ENCODE results near the gene ZIM2. TPM values are rescaled to one million over a fixed set of nuclear protein-coding genes. Genes with fewer than 3 reads are reported as not detected.

ZIM2 gene
- total RNA-seq, 1 experiment from 2014 or later, result not detected

DNA sequence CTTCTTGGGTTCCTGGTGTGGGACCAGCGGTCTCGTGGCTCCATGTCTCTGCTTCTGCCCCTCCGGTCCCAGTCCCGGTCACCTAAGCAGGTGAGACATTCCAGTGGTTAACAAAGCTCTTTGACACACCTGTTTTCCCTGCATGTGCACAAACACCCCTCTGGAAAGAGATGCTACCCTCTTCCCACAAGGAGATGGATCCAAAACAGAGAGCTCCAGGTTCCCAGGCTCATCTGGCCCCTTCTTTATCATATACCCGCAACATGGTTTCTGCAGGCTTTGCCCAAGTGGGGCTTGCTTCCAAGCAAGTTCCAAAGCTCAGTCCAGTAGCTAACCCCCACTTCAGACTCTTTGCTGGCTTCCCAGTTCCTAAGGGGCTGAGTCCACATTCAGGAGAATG lies 17.8 kb downstream of the ZIM2 start:
- in situ Hi-C loops (cut with HindIII; ENCODE audit: low pct_unique_long_range_greater_than_20kb, low sequenced_read_pairs), result no loop called here
- DNase-seq (ENCODE audit: low read depth, low spot score), result no peak

DNA sequence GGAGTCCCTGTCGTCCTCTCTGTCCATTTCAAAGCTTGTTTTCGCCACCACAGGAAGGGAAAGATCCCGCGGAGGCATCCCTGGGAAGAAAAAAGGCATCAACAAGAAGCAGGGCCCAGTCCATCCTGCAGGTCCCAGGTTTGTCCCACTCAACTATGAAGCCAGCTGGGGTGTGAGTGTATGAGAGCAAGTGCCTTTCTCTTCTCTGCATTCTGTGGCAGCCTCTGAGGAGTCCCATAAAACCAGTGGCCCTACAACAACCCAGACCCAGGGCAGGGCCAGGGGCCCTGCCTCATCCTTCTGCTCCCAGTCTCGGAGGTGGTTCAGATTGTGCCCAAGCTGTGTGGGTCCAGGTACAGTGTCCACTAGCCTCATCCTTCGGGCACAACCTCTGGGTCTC lies 18.9 kb downstream of the ZIM2 start:
- DNase-seq (ENCODE audit: low read depth, low spot score), result no peak
- in situ Hi-C loops (cut with HindIII; ENCODE audit: low pct_unique_long_range_greater_than_20kb, low sequenced_read_pairs), result no loop called here

DNA sequence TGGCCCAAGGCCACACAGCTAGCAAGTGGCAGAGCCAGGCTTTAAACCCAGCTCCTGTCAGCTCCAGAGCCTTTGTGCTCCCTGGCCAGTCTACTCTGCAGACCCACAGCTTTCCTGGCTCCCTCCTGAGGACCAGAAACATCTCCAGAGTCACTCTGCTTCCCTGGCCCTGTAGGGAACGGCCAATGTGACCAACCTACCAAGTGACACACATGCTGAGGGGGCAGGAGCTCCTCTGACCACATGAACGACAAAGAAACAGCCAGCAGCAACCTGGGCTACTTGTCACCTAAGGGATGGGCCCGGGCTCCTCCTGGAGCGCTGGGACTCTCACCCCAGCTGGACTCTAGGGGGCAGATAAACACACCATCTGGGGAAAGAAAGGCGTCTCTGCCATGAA lies 19.3 kb downstream of the ZIM2 start:
- DNase-seq (ENCODE audit: low read depth, low spot score), result no peak
- in situ Hi-C loops (cut with HindIII; ENCODE audit: low pct_unique_long_range_greater_than_20kb, low sequenced_read_pairs), result no loop called here

DNA sequence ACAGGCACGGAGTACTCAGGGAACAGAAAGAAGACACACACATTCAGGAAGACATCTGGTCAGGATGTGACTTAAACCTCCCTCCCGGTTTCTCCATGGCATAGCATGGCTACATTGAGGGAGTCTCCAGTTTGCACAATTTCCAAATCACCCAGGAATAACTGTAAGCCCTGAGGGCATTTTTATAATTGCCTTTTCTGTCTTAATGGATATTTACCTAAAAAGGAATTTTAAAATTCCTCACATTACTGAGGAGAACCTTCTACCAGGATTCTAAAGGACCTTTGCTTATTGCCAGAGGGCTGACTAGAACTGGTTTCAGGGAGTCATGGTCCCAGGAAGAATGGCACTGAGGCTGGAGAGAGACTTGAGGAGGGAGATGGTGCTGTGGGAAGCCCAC lies 21.4 kb downstream of the ZIM2 start:
- in situ Hi-C loops (cut with HindIII; ENCODE audit: low pct_unique_long_range_greater_than_20kb, low sequenced_read_pairs), result no loop called here
- DNase-seq (ENCODE audit: low read depth, low spot score), result no peak

DNA sequence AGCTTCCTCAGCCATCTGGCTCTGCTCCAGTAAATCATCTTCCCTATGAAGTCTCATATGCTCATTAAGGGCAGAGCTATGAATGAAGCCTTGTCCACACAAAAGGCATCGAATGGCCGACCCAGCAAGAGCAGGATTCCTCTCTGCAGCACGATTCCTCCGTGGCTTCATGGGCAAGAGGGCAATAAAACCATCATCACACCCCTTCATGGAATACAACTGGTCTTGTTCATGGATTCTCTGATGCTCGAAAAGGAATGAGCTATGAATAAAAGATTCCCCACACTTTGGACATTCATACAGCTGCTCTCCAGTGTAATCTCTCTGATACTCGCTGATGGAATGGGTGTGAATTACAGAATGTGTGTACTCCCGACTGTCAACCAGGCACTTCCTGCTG lies 25.9 kb downstream of the ZIM2 start:
- in situ Hi-C loops (cut with HindIII; ENCODE audit: low pct_unique_long_range_greater_than_20kb, low sequenced_read_pairs), result no loop called here
- no peak for DNase-seq (ENCODE audit: low read depth, low spot score)

DNA sequence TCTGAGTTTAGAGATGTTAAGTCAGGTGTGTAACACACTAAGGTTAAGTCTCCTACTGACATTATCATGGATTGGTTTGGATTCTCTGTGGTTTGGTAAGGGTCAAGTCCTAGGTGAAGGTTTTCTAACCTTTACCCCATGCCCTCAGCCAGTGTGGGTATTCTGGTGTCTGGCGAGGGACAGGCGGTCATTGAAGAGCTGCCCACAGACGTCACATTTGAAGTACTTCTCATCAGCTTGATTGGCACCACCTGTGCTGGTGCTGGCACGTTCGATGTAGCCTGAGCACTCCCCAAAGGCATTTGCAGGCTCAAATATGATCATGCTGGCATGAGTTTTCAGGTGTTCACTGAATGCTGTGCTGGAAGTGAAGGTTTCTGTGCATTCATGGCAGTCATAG lies 27.0 kb downstream of the ZIM2 start:
- no peak for DNase-seq (ENCODE audit: low read depth, low spot score)
- in situ Hi-C loops (cut with HindIII; ENCODE audit: low pct_unique_long_range_greater_than_20kb, low sequenced_read_pairs), result no loop called here

DNA sequence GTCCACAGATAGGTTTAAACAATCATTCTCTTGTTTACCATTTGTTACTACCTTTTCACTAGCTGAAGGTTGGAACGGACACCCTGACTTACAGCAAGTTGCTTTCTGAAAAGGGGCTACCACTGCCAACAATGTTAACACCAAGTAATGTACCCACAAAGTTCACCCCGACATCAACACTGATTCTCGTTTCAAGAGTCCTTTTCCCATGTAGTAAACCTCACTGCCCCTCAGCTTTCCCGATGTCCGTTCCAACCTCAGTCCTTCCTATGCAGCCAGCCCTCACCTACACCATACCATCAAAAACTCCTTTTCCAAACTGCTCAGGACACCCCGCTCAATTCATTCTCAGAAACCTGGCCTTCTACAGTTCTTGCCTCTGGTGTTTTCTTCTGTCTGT lies 29.0 kb downstream of the ZIM2 start:
- in situ Hi-C loops (cut with HindIII; ENCODE audit: low pct_unique_long_range_greater_than_20kb, low sequenced_read_pairs), result no loop called here
- no peak for DNase-seq (ENCODE audit: low read depth, low spot score)

DNA sequence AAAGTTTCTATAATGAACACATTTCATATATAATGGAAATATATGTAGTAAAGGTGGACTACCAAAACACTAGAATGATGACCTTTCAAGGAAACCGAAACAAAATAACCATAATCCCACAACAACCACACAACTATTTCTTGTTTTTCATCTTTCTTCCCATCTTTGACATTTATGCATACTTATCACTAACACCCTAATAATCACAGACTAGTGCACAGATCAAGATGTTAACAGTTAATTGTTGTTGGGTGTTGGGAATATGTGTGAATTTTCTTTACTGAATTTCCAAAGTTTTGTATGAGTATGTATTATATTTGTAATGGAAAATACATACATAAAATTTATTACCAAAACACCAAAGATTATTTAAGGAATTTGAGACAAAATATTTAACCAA lies 30.3 kb downstream of the ZIM2 start:
- DNase-seq (ENCODE audit: low read depth, low spot score), result no peak
- in situ Hi-C loops (cut with HindIII; ENCODE audit: low pct_unique_long_range_greater_than_20kb, low sequenced_read_pairs), result no loop called here

DNA sequence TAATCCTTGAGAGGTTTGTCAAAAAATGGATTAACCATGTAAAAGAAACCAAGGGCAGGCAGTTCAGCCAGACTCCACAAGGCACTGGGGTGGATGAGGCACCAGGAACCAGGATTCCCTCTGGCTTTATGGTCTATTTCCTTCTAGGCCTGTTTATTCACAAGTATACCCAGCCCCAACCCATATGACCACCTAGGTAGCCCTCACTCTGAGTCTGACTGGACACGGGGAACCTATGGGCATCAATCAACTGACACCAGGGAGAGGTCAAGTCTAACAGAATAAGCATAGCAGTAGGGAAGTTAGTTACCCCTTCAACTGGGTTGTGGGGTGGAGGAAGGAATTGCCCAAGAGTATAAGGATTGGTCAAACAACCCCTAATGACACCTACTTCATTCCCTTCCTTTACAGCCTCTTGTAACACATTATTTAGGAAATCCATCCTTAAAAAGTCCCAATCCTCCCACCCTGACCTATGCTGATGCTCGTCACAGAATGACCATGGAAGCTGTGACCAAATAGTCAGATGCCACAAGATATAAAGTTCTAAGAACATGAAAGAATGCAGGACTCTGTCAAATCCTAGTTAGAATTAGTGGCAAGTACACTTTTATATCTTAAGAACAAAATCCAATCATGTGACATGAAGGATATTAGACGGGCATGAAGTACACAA lies 31.7 kb downstream of the ZIM2 start:
- no peak for DNase-seq (ENCODE audit: low read depth, low spot score)
- in situ Hi-C loops (cut with HindIII; ENCODE audit: low pct_unique_long_range_greater_than_20kb, low sequenced_read_pairs), result no loop called here

DNA sequence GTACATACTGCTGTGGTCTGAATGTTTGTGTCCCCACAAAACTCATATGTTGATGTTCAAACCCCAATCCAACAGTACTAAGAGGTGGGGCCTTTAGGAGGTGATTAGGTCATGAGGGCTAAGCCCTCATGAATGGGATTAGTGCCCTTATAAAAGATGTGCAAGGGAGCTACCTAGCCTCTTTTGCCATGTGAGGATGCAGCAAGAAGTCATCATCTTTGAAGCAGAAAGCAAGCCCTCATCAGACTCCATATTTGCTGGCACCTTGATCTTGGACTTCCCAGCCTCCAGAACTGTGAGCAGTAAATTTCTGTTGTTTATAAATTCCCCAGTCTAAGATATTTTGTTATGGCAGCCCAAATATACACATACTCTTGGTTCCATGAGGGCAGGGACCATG lies 33.9 kb downstream of the ZIM2 start:
- in situ Hi-C loops (cut with HindIII; ENCODE audit: low pct_unique_long_range_greater_than_20kb, low sequenced_read_pairs), result no loop called here
- DNase-seq (ENCODE audit: low read depth, low spot score), result no peak

DNA sequence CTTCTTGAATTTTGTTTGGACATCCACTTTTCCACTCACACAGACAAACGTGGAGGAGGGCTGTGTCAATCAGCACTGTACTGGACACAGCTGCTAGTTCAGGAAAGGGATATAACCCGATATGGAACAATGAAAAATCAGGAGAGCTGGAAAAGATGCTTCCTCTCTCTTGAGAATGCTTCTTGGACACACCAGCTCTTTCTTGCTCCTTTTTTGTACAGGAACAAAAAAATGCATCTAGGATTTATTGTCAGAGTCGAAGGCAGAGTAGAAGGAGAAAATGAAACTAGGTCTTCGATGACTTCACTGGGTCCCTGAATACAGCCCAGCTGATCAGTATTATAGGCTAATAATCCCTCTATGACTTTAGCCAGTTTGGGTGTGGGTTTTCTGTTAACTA lies 62.2 kb downstream of the ZIM2 start:
- DNase-seq (ENCODE audit: low read depth, low spot score), result no peak
- in situ Hi-C loops (cut with HindIII; ENCODE audit: low pct_unique_long_range_greater_than_20kb, low sequenced_read_pairs), result no loop called here

DNA sequence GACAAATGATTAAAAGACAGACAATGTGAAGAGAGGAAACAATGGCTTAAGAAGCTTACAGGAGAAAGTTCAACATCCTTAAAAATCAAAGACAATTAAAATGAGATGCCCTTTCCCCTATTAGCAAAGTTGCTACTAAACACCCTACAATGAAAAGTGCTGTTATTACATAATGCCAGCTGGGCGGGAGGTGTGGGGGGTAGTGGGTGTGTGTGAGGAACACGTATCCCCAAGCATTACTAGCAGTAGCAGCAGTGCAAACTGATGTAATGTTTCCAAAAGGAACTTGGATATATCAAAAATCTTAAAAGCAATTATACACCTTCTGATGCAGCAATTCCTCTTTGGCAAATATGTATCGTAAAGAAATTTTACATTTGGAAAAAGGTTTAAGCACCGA lies 70.9 kb downstream of the ZIM2 start:
- in situ Hi-C loops (cut with HindIII; ENCODE audit: low pct_unique_long_range_greater_than_20kb, low sequenced_read_pairs), result no loop called here
- no peak for DNase-seq (ENCODE audit: low read depth, low spot score)

DNA sequence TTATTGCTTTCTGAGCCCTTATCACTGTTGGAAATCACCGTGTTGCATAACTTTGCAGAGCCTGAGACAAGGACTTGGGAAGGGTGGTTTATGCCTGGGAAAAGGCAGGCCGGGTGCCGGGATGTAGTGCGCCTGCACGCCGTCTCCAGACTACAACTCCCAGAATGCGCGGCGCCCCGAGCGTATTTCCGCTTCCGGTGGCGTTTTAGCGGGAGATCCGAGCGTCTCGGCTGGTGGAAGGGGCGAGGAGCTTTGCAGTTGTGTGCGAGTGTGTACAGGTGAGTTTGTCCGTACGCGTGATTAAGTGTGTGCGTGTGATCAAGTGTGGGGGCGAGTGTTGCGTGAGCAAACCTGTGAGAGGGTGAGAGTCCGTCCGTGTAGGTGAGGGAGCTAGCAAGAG lies 75.4 kb downstream of the ZIM2 start:
- DNase-seq (ENCODE audit: low read depth, low spot score), result no peak
- in situ Hi-C loops (cut with HindIII; ENCODE audit: low pct_unique_long_range_greater_than_20kb, low sequenced_read_pairs), result no loop called here

DNA sequence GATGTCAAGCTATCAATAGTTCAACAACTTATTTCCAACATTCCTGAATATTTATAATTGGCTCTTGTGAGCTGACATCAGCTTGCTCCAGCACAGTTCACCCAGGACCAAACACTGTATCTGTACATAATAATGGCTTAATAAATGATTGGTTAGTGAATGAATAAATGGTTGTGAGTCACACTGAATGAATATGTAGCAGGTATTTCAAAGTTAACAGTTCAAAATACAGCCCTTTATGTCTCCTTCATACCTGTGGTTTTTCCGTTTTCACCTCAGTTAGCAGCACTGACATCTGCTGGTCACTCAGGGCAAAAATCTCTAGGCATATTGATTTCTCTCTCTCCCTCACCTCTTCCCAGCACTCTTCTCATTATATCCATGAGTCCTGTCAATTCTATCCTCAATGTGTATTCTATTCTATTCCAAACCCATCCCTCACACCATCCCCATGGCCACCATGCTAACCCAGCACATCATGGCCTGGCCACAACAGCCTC lies 76.3 kb downstream of the ZIM2 start:
- no peak for DNase-seq (ENCODE audit: low read depth, low spot score)
- in situ Hi-C loops (cut with HindIII; ENCODE audit: low pct_unique_long_range_greater_than_20kb, low sequenced_read_pairs), result no loop called here

DNA sequence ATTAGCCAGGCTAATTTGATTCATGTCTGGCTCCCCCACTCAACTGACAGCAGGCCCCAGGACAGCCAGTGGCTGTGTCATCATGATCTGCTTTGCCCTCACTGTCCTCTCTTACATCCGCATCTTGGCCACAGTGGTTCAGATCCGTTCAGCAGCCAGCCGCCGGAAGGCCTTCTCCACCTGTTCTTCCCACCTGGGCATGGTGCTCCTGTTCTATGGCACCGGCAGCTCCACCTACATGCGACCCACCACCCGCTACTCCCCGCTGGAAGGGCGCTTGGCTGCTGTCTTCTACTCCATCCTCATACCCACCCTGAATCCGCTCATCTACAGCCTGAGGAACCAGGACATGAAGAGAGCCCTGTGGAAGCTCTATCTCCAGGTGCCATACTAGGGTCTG lies 79.7 kb downstream of the ZIM2 start:
- no peak for DNase-seq (ENCODE audit: low read depth, low spot score)
- in situ Hi-C loops (cut with HindIII; ENCODE audit: low pct_unique_long_range_greater_than_20kb, low sequenced_read_pairs), result no loop called here

DNA sequence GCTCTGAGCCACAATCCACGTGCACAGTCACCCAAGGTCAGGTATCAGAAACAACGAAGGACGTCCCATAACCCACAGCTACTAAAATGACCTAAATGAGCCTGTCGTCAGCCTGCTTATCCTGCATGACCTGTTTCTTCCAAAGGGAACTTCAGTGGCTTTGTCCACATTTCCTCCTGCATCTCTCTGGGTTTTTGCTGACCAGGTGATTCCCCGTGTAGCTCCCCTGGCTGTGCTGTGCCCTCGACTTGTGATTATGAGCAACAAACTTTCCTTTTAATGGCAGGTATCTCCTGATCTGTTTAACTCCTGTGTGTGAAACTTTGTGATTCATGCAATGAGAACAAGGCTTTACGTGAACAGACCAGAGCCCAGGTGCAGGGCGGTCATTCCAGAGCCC lies 81.0 kb downstream of the ZIM2 start:
- no peak for DNase-seq (ENCODE audit: low read depth, low spot score)
- in situ Hi-C loops (cut with HindIII; ENCODE audit: low pct_unique_long_range_greater_than_20kb, low sequenced_read_pairs), result no loop called here

DNA sequence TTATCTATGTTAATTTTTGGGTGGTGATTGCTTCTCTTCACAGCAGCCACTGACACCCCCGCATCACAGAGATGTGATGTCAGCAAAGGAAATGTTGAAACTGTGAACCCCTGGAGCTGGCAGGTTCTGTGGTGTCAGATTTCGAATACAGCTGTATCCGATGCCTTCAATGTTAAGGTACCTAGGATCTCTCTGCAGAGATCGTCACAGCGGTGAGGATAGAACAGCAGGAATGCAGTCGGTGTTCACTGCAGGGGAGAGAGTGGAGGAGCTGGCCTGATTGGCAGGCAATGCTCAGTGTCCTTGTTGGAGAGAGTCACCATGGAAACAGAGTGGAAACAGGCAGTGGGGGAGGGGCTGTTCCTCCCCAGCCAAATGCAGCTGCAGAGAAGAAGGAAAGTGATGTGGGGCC lies 89.4 kb downstream of the ZIM2 start:
- DNase-seq (ENCODE audit: low read depth, low spot score), result no peak
- in situ Hi-C loops (cut with HindIII; ENCODE audit: low pct_unique_long_range_greater_than_20kb, low sequenced_read_pairs), result no loop called here

DNA sequence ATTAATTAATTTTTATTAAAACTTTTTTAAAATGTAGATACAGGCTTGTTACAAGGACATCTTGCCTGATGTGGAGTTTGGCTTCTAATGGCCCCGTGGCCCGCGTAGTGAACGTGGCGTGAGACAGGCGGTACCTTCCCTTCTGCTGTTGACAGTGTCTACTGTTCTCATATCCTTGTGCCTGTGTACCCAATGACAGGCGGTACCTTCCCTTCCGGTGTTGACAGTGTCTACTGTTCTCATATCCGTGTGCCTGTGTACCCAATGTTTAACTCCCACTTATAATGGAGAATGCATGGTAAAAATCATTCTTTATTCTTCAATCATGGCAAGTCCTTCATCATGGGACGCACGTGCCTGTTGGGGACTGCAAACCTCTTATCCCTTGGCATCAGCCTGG lies 89.9 kb downstream of the ZIM2 start:
- in situ Hi-C loops (cut with HindIII; ENCODE audit: low pct_unique_long_range_greater_than_20kb, low sequenced_read_pairs), result no loop called here
- no peak for DNase-seq (ENCODE audit: low read depth, low spot score)

DNA sequence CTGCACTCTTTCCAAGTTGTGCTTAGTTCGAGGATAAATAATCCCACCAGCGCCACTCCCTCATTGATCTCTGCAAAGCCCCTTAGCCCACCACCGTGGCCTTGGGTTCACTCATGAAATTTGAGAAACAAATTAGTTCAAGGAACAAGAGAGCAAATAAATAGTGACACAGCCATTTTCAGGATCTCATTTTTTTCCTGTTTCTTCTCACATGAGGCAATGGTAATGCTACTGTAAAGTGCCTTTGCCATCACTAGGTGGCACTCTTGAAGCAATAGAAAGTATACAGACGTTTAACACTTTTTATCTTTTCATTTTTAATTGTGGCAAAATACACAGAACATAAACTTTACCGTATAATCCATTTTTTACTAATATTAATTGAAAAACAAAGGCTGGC lies 92.1 kb downstream of the ZIM2 start:
- in situ Hi-C loops (cut with HindIII; ENCODE audit: low pct_unique_long_range_greater_than_20kb, low sequenced_read_pairs), result no loop called here
- DNase-seq (ENCODE audit: low read depth, low spot score), result peak; percentile 34

DNA sequence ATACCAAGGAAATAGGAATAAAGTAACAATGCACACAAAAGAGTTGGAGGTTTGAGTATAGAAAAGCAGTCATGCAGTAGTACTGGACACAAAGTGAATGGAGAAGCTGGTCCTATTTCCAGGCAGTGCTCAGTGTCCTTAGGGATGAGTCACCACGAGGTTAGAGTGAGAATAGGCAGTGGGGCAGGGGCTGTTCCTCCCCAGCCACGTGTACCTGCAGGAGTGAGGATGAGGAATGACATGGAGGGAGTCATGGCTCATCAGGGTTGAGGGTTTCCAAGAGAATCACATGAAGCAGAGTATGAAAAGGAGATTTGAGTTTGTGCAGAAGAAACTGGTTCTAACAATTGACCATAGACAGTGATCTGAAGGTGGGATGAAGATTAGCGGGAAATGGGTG lies 94.2 kb downstream of the ZIM2 start:
- in situ Hi-C loops (cut with HindIII; ENCODE audit: low pct_unique_long_range_greater_than_20kb, low sequenced_read_pairs), result no loop called here
- no peak for DNase-seq (ENCODE audit: low read depth, low spot score)

Data from SK-MEL-5 (cell line).